Measurements from ENCODE around the gene ZNF559.

The ZNF559 gene

GRCh38 chr19:9362905-9363304, 38.9 kb downstream of the ZNF559 start, which contains the start of gene ZNF177:
Gene ZNF177, plus strand, starts transcription at chr19:9363013. Its CDS starts 15,299 bp downstream, at chr19:9378312.
- Histone ChIP-seq H3K4me1 (ENCODE audit: control insufficient read depth, insufficient read depth, low read length) (no peaks in the 10 kb centered on the region), H3K36me3 (ENCODE audit: control insufficient read depth, insufficient read depth, low read length) (no peaks in the 10 kb centered on the region), H3K27me3 (ENCODE audit: control insufficient read depth, insufficient read depth, low read length) (no peaks in the 10 kb centered on the region), H3K9me3 (ENCODE audit: control insufficient read depth, insufficient read depth, low read length) (peaks cover 5% of the 10 kb centered on the region), H3K4me3 (ENCODE audit: low read depth, low read length) (no peak within 1 kb of the TSS), H3K9ac (ENCODE audit: low read depth, low read length) (no peak within 1 kb of the TSS)

- Histone ChIP-seq H3K9me3 (ENCODE audit: control insufficient read depth, insufficient read depth, low read length) (peaks cover 4% of the 10 kb centered on the region), H3K27me3 (ENCODE audit: control insufficient read depth, insufficient read depth, low read length) (no peaks in the 10 kb centered on the region), H3K9ac (ENCODE audit: low read depth, low read length) (no peak overlapping the region), H3K36me3 (ENCODE audit: control insufficient read depth, insufficient read depth, low read length) (no peaks in the 10 kb centered on the region), H3K4me1 (ENCODE audit: control insufficient read depth, insufficient read depth, low read length) (no peaks in the 10 kb centered on the region), H3K4me3 (ENCODE audit: low read depth, low read length) (no peak overlapping the region)
Observed at GRCh38 chr19:9370738-9371619, 47.0 kb downstream of the ZNF559 start.

GRCh38 chr19:9381361-9381785, 57.4 kb downstream of the ZNF559 start:
- H3K36me3 ChIP-seq (ENCODE audit: control insufficient read depth, insufficient read depth, low read length), result peaks cover 8% of the 10 kb centered on the region
- H3K9ac ChIP-seq (ENCODE audit: low read depth, low read length), result no peak overlapping the region

More at GRCh38 chr19:9381361-9381785, 57.4 kb downstream of the ZNF559 start:
- no peak overlapping the region for H3K4me3 ChIP-seq (ENCODE audit: low read depth, low read length)
- no peaks in the 10 kb centered on the region for H3K4me1 ChIP-seq (ENCODE audit: control insufficient read depth, insufficient read depth, low read length)
- peaks cover 57% of the 10 kb centered on the region for H3K9me3 ChIP-seq (ENCODE audit: control insufficient read depth, insufficient read depth, low read length)
- no peaks in the 10 kb centered on the region for H3K27me3 ChIP-seq (ENCODE audit: control insufficient read depth, insufficient read depth, low read length)
